ENCODE data around the gene SLC25A11.

The SLC25A11 gene, protein sequence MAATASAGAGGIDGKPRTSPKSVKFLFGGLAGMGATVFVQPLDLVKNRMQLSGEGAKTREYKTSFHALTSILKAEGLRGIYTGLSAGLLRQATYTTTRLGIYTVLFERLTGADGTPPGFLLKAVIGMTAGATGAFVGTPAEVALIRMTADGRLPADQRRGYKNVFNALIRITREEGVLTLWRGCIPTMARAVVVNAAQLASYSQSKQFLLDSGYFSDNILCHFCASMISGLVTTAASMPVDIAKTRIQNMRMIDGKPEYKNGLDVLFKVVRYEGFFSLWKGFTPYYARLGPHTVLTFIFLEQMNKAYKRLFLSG

DNA sequence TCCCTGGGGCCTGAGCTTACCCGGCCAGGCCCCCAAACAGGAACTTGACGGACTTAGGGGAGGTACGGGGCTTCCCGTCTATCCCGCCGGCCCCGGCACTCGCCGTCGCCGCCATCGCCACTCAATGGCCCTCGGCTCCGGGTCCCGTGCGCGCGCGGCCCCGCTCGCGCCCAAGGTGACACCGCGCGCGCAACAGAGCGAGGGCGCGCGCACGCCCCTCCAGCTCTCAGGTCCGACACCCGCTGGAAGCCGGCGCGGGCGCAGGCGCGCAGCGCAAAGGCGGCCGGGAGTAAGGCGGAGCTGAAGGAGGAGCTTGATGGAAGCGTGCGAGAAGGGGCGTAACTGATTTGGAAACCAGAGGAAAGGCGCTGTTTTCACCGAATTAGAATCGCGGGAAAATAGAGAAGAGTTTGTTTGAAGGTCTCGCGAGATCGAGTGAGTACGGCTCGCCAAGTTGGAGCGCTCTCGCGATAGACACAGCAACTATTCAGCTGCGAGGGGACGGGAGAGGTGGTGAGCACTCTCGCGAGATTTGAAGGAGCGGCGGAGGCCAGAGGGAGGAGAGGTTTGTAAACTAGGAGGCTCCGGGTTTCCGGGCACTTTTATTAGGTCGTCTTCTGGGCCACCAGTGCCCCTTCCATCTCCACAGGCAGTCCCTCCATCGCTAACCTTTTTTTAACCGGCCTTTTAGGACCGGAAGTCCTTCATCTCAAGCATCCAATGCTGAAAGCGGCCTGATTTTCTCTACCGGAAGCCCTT is at the start of gene SLC25A11, which contains the start of gene RNF167:
Gene SLC25A11 (minus strand): TSS at position 251 of the 759 bp plus-strand sequence. CDS start 136 bp downstream, at position 115.
Gene RNF167 (plus strand): TSS at position 473 of the 759 bp plus-strand sequence. CDS start 642 bp downstream, outside the sequence.
- DNase-seq (ENCODE audit: low read depth in 2 of 2), result peak; percentile 88 to 95

DNA sequence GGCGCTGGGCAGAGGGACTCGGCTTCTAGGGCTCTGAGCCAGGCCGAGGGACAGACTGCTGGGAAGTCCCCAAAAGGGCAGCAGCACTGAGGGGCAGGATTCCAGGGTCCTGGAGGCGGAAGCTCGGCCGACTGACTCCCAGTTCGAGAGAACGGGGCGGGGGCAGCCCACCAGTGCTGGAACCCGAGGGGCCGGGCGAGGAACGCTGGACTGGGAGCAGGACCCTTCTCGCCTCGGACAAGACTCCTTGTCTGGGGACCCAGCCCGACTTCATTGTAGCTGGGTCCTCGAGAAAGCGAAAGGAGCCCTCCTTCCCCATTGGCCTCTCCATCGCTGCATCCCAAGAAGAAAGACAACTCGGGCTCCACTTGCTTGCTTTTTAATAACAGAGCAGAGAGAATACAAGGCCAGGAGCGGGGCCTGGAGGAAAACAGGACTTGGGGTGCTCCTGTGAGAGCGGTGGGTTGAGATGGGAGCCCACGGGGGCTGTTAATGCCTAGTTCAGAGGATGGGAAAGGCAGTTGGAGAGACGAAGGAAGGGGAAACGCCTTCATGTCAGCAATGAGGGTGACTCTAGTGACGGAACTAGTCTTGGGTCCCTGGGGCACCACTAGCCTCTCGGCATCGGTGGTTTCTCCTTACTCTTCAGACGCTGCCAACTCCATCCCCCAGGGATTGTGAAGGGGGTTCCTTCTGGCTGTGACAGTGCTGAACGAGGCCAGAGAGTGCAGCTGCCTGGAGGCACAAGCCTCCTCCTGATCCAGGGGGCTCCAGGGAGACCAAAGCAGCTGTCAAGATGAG is 48.1 kb upstream of the SLC25A11 start:
- DNase-seq (ENCODE audit: low read depth in 2 of 2), result no peak

DNA sequence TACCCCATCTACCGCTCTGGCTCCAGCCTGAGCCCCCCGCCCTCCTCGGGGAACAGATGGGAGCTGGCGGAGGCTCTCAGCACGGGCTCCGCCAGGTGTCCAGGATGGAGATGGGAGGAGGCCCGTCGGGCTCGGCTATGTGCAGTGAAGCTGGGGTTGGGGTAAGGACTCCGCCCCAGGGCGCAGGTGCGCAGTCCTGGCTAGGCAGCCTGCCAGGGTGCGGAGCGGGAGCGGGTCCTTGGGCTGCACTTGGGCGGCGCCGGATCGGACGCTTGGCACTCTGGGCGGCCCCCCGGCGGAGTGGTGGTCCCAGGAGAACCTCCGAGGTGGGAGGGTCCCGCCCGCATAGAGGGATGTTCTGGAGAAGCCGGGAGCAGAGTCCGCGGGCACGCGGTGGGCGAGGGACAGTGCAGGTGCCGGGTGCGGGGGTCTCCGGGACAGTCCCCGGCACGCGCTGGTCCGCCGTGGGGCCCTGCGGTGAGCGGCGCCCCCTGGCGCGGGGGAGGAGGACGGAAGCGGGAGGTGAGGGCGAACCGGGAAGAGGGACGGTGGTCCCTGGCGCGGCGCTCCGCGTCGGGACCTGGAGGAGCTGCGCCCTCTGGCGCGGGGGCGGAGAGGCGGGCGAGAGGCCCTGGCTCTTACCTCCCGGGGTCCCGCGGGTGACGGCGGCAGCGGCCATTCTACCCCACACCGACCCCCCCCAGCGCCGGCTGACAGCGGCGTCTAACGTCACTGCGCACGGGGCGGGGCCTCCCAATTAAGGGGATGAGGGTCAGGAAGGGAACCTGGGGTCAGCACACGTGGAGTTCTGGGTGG is 47.3 kb upstream of the SLC25A11 start, which contains the start of gene CAMTA2:
Gene CAMTA2 (minus strand): TSS at position 725 of the 816 bp plus-strand sequence. CDS start 1,453 bp downstream, outside the sequence.
- peak; percentile 75 to 78 for DNase-seq (ENCODE audit: low read depth in 2 of 2)

DNA sequence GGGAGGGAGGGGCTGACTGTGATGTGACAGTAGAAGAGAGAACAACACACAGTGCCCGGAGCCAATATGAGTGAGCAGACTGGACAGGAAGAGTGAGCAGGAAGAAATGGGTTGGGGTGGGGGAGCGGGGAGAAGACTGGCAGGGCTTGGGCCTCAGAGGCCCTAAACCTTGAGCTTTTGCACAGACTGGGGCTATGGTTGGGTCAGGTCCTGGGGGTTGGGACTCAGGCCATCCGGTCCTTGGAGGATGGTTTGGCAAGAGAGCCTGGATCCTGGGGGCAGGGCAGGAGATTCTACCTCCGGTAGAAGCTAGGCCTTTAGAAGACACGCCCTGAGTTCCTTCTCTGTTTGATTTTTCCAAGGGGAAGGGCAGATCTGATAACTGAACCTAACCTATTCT is 46.6 kb upstream of the SLC25A11 start:
- DNase-seq (ENCODE audit: low read depth in 2 of 2), result no peak

DNA sequence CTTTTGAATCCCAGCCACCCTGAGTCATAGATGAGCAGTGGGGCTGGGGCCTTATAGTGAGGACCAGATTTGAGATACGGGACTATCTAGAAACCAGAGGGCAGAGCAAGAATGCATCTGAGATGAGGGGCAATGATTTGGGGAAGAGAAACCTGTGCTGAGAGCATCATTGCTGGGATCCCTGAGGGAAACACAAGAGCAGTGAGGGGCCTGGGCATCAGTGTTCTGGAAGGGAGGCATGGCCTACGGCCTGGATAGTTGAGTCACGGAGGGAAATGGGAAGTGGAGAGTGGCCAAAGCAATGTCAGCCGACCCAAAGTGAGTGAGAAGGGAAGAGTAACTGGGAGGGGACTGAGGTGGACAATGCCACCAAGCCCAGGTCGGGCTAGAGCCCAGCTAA is 42.5 kb upstream of the SLC25A11 start:
- DNase-seq (ENCODE audit: low read depth in 2 of 2), result no peak

DNA sequence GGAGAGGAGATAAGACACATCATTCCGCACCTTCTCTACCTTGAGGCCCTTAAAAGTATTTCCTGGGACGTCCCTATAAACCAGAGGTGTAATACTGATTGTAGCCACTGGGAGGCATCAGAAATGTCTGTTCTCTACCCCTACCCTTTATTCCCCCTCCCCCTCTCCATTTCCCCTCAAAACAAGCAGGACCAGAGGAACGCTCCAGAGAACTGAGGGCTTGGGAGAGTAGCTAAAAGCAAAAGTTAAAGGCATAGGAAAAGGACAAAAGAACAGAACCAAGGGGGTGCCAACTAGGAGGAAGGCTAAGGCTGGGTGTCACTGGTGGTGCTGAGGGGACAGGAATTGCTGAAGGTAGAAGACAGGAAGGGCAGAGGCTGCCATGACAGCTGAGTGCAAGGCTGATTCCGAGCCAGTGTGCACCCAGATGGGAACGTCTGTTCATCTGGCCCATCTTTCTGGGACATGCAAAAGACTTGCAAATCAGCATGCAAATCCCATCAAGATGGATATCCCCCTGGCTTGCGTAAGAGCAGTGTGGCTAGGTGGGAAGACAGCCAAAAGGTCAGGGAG is 40.9 kb upstream of the SLC25A11 start:
- no peak for DNase-seq (ENCODE audit: low read depth in 2 of 2)

DNA sequence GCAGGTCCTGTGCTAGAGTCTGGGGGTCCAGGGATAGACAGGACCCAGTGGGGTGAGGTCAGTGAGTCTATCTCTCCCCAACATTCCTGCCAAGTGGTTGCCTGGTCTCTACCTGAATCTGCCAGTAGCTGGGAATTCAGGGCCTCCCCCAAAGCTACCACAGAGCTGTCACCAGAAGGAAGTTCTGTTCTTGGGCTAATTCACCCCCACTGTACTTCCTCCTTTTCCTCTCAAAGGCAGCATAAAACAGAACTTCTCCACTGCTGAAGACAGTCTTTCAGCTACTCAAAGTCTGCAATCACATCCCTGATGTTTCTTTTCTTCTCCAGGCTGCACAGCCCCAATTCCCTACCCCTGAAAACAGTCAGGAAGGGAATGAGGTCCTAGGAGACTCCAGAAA is 38.9 kb upstream of the SLC25A11 start:
- no peak for DNase-seq (ENCODE audit: low read depth in 2 of 2)

DNA sequence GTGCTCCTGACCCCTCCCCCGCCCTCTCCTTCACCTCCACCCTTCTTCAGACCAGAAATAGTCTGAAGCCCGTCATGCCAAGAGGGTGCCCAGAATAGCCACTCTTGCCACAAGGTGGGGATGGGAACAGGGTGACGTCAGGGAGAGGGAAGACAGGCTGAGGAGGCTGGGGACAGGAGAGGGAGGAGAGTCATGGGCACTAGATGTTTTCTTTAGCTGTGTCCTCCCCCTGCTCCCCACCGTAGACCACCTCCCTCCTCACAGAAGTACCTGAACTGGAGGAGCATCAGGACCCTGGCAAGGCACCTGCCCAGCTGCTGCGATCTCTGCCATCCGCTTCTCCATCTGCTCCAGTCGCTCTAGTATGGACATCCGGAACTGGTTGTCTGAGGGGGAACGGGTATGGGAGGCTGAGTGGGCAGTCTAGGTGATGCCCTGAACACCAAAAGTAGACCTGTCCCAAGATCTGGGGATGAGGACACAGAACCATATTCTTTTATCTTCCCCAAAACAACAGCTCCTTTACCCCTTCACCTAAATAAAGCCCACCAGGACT is 34.3 kb upstream of the SLC25A11 start:
- no peak for DNase-seq (ENCODE audit: low read depth in 2 of 2)

DNA sequence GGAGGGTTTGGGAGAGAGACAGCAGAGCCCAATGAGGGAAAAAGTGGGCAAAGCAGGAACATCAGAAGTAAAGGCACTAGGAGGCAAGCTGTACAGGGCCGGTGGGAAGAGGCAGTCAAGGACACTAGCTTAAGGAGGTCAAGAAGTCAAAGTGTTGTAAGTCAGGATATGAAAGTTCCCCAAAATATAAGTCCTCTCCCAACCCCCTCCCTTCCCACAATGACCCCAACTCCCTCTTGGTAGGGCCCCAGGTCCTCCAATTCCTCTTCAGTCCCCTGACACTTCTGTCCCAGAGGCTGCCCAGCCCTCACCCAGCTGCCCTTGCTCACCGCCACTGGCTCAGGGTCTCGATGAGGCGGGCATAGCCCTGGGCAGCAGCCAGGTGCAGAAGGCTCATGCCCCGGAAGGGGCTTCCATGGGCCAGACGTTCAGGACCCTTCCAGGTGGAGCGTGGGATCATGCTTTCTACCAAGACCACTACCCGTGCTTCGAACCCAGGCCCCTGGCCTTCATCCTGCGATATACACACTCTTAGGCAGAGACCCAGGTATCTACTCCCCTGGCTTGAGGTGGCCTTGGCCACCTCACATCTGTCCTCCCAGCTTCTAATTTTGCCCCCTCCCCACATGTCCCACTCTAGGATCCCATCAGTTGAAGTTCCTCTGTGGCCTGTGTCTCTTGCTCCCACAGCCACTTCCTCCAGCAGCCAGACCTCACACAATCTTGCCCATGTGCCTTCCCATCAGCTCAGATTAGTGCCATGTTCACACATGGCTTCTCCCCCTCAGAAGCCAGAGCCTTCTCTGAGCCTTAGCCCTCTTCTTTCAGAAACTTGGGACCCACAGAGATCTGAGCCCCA is 33.6 kb upstream of the SLC25A11 start:
- no peak for DNase-seq (ENCODE audit: low read depth in 2 of 2)

DNA sequence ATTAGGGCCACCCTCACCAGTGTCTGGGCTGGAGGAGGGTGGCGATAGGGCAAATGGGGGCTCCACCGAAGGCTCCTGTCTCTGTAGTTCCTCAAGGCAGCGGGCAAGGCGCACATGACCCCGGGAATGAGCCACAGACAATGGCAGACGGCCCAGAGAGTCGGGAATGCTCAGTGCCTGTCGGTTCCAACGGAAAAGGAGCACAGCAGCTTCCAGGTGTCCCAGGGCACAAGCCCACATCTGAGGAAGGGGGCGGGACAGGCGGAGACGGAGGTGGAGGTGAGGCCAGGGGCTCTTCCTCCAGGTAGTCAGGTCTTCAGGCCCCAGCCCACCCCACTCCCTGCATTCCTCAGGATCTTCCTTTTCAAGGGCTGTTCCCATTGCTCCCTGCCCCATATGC is 32.9 kb upstream of the SLC25A11 start:
- DNase-seq (ENCODE audit: low read depth in 2 of 2), result no peak

DNA sequence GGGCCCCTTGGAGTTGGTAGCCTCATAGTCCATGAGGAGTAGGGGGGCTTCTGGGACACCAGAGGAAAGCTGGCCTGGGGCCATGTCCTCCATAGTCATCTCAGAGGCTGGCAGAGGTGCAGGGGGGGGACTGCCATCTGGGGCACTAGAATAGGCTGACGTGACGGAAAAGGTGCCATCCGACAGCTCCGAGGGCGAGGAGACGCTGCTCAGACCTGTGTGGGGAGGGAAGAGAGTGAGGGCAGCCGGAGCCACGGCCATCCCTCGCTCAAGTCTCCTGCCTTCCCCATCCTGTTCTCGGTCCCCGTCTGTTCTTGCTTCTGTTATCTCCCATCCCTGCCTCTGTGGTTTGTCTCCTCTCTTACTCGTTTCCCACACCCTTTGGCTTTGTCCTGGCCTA is 32.5 kb upstream of the SLC25A11 start:
- no peak for DNase-seq (ENCODE audit: low read depth in 2 of 2)

DNA sequence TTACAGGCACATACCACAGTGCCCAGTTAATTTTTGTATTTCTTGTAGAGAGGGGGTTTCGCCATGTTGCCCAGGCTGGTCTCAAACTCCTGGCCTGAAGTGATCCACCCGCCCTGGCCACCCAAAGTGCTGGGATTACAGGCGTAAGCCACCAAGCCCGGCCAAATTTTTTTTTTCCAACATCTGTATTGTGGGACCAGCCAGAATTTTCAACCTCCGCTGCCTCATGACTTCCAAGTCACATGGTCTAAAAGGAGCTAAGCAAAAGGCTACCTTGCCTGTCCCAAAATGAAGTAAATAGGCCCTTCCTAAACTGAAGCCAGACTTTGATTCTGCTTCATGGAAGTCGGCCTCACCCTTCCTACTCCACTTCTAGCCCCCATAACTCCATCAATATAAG is 32.0 kb upstream of the SLC25A11 start:
- no peak for DNase-seq (ENCODE audit: low read depth in 2 of 2)

DNA sequence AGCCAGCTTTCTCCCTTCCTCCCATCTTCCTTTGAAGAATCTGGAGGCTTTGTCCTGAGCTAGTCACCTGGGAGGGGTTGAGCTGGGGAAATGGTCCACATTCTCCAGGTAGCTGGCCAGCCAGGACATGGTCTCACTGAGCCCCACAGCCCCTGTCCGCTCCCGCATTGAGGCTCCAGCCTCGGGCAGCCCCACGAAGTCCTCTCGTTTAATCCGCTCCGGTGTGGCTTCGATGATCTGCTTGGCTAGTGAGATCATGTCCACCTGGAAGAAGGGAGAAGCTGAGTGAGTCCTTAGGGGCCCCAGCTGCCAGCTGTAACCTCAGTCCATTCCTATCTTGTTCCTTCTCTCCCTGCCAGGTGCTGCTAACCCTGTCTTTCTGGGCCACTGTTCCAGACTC is 30.4 kb upstream of the SLC25A11 start:
- DNase-seq (ENCODE audit: low read depth in 2 of 2), result no peak

DNA sequence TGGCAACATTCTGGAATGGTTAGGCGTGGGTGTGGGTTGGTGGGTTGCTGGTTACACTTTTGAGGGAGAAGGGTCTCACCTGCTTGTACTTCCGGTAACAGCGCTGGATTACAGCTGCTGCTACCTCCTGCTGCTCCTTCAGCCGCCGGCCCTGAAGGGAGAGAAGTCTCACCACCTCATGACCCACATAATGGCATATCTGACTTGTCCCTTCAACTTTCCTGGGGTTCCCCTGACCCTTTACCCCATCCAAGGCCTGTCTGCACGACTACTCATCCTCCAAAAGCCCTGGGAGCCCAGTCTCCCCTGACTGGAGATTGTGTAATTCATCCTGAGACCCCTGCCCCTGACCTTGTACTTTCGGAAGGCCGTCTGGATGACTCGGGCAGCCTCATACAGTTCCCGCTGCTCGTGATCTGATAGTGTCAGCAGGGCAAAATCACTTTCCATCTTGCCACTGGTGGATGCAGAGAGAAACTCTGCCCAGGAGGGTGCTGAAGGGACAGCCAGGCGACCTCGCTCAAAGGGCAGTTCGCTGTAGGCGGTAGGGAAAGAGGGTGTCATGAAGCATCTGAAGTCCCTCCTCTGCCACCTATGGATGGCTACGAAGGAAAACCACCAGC is 29.8 kb upstream of the SLC25A11 start:
- no peak for DNase-seq (ENCODE audit: low read depth in 2 of 2)

DNA sequence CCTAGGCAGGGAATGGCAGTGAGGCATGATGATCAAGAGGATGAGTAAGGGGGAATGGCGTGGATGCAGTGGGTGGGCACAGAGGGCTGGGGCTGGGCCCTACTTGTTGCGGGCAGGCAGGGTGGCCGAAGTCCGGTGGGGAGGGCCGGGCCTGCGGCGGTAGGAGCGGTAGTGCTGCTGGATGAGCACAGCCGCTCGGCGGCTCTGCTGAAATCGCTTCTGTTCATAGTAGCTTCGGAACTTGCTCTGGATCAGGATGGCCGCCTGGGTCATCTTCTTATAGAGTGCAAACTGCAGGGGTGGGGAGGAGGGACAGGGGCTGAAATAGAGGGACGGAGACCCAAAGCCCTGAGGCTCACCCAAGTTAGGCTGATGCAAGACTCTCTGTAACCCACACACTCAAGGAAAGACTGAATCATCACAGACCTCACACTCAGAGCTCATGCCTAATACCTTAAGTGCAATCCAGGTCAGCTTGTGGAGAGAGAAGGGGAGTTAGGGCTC is 29.3 kb upstream of the SLC25A11 start:
- no peak for DNase-seq (ENCODE audit: low read depth in 2 of 2)

DNA sequence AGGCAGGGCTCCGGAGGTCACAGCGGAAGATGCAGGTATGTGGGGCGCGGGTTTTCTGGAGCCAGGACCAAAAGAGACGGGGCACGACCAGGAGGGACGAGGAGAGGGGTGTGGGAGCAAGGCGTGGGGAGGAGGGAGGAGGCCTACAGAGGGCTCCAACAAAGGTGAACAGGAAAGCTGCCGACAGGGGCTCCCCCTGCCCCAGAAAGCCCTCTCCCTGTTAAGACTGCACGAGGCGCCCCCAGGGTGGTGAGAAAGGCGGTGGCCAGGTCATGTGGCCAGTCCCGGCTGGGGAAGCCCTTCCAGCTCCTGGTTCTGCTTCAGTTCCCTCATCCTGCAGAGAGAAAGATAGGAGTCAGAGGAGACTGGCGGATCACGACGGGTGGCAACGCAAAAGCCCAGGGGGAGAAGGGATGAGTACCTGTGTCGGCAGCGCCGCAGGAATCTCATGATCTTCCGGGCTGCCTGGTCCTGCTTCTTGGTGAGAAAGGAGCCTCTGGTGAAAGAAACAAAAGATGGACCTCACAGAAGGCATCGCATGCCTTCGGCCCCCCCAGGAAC is 28.7 kb upstream of the SLC25A11 start:
- no peak for DNase-seq (ENCODE audit: low read depth in 2 of 2)

DNA sequence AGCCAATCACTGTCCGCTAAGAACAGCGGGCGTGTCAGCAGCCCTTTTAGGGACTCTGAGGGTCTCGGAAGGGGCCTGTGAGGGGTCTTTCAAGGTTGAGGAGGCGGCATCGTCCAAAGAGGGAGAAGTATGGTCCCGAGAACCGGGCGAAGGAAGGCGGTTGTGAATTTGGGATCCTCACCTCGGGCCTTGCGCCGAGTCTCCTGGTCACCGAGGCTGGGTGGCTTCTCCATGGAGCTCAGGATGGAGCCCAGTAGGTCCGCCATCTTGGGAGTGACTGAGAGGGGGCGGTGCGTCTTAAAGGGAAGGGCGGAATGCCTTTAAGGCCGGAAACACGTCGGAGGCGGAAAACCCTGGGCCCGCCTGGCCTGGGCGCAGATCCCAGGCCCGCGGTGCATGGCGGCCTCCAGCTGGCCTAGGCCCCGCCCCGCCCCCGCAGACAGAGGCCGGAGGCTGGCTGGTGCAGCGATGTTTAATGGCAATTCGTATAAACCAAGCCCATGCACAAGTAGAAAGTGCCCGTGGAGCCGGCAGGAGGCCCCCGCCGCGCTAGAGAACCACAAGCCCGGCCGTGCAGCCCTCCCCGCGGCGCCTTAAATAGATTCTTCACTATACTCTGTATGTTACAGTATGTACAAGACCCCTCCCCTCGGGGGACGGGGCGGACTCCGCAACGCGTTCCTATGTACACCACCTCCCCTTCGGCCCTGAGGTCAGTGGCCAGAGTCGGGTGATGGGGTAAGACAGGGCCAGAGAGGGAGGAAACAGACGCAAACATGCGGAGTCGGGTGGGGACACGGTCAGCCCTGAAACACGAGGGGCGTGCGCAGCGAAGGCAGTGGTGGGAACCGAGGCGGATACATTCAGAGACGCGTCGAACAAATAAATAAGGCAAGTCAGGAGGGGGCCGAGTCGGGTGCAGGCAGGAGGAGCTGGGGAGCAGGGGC is 28.0 kb upstream of the SLC25A11 start, which contains the start of gene SPAG7:
Gene SPAG7 (minus strand): TSS at position 279 of the 947 bp plus-strand sequence. CDS start 13 bp downstream, at position 266.
- peak; percentile 84 to 87 for DNase-seq (ENCODE audit: low read depth in 2 of 2)

Data from activated CD8-positive, alpha-beta memory T cell treated with anti-CD3 and anti-CD28 coated beads for 4 hours (primary cell).